Sigmoid colon (tissue), 7 donors: ENCODE measurements around the gene MACROD2. TPM values are rescaled to one million over a fixed set of nuclear protein-coding genes. Genes with fewer than 3 reads are reported as not detected.
A peak's percentile ranks its signal among the peaks of the same experiment; 100 is the strongest.

Experiments used
- DNase-seq: peaks from one replicate; pipeline ENCODE4 v3.0.0-alpha.2; 2019
- H3K27ac ChIP-seq, 4 donors: fragments of 200-600 bp; sonication (generic); one replicate each; pipeline ENCODE4 v1.5.1; 2016 to 2019; ENCODE audit warnings: mild to moderate bottlenecking in 1 of 4
- H3K27me3 ChIP-seq, 3 donors: fragments of 200-600 bp; sonication (generic); one replicate each; pipeline ENCODE4 v1.5.1; 2019; ENCODE audit warnings: mild to moderate bottlenecking in 1 of 3
- H3K36me3 ChIP-seq, 4 donors: fragments of 200-600 bp; sonication (generic); one replicate each; pipeline ENCODE4 v1.5.1; 2016 to 2019
- H3K4me1 ChIP-seq, 4 donors: fragments of 200-600 bp; sonication (generic); one replicate each; pipeline ENCODE4 v1.5.1; 2017 to 2019
- H3K4me3 ChIP-seq, 4 donors: fragments of 200-600 bp; sonication (generic); one replicate each; pipeline ENCODE4 v1.5.1; 2017 to 2019; ENCODE audit warnings: mild to moderate bottlenecking in 2 of 4, moderate library complexity in 1 of 4
- H3K9me3 ChIP-seq, 4 donors: fragments of 200-600 bp in 3 of 4; sonication (generic) in 3 of 4; one replicate each; pipeline versions ENCODE4 v1.5.1 to v1.6.1; 2013 to 2019
- EP300 ChIP-seq, 4 donors: sonication (generic); formaldehyde crosslinking; IDR thresholded peaks; one replicate each; pipeline ENCODE4 v1.6.1; 2017; ENCODE audit warnings: antibody characterized with exemption in 4 of 4
- POLR2A ChIP-seq, 2 donors: fragments of 450-650 bp; IDR thresholded peaks; one replicate each; pipeline ENCODE4 v1.6.1; 2016; ENCODE audit warnings: antibody characterized with exemption in 2 of 2, mild to moderate bottlenecking in 2 of 2, moderate library complexity in 2 of 2
- POLR2AphosphoS5 ChIP-seq, 4 donors: sonication (generic); formaldehyde crosslinking; IDR thresholded peaks; one replicate each; pipeline ENCODE4 v1.6.1; 2017; ENCODE audit warnings: antibody characterized with exemption in 4 of 4
- WGBS, 2 donors: extraction: QIAGEN DNeasy Blood & Tissue Kit; methylation state at CpG; one replicate each; pipeline ENCODE4 v1.1.7; 2013; 5-methylcytosine and 5-hydroxymethylcytosine counted together
- intact Hi-C: fragments of 100-400 bp; cut with DNase I; formaldehyde crosslinking; loops from one replicate; pipeline ENCODE4 v1.15.1; 2023
- polyA plus RNA-seq, 3 donors: library from polyadenylated mRNA; stranded (reverse); fragments of 200-250 nt; gene quantifications; one replicate each; pipeline ENCODE4 v1.2.3, GENCODE V29; 2013
- total RNA-seq, 4 donors: library from RNA; depleted of rRNA; stranded (reverse); fragments of >200 nt; gene quantifications; one replicate each; pipeline ENCODE4 v1.1.0, GENCODE V29; 2016
- TF ChIP-seq, protein P1 (sequence below), 4 experiments: fragments of 450-650 bp in 3 of 4; fragments of 200-600 bp in 1 of 4; IDR thresholded peaks; one replicate each; pipeline ENCODE4 v1.5.1; 2016 to 2019; ENCODE audit warnings: antibody characterized with exemption in 4 of 4, mild to moderate bottlenecking in 3 of 4, moderate library complexity in 2 of 4
- donor health status: healthy with polysubstance abuse.
- donor health status: Bipolar disorder and iron deficiency.
- donor health status: healthy.

Gene MACROD2
- total and polyA plus RNA-seq, 7 donors: 1.2 to 22.4 (median 5.8) TPM

DNA sequence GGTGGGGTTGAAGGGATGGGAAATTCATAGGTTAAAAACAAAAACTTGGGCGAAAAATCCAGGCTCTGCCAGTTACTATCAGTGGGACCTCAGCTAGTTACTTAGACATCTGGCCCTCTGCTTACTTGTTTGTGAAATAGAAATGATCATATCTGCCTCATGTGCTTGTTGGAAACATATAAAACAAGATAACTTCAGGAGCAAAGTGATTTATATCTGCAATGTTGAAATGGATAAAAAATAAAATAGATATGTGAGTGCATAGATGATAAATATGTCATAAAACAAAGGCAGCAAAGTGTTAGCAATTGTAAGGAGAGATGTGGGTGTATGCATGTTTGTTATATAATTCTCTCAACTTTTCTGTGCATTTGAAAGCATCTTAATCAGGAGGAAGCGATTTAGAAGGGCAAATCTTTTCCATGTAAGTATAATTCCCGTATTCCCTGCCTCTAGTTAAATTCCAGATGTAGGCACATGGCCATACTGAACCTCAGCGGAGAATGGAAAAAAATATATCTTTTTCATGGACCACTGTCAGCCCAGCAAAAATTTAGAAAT lies 921.1 kb downstream of the MACROD2 start:
- Histone ChIP-seq H3K27me3 (no peaks in the 10 kb centered on the region), H3K27ac (peak overlapping the region in 3 of 4 donors; percentile 42 to 66 (median 55)), H3K4me1 (peaks cover 0 to 43% (median 33%) of the 10 kb centered on the region in 4 donors), H3K9me3 (no peaks in the 10 kb centered on the region), H3K36me3 (no peaks in the 10 kb centered on the region), H3K4me3 (no peak overlapping the region)
- DNase-seq: no peak
- TF ChIP-seq EP300 (IDR thresholded peaks at IDR 0.05) (no peak), POLR2A (IDR thresholded peaks at IDR 0.05) (no peak), POLR2AphosphoS5 (IDR thresholded peaks at IDR 0.05) (no peak)
- TF ChIP-seq, protein P1, sequence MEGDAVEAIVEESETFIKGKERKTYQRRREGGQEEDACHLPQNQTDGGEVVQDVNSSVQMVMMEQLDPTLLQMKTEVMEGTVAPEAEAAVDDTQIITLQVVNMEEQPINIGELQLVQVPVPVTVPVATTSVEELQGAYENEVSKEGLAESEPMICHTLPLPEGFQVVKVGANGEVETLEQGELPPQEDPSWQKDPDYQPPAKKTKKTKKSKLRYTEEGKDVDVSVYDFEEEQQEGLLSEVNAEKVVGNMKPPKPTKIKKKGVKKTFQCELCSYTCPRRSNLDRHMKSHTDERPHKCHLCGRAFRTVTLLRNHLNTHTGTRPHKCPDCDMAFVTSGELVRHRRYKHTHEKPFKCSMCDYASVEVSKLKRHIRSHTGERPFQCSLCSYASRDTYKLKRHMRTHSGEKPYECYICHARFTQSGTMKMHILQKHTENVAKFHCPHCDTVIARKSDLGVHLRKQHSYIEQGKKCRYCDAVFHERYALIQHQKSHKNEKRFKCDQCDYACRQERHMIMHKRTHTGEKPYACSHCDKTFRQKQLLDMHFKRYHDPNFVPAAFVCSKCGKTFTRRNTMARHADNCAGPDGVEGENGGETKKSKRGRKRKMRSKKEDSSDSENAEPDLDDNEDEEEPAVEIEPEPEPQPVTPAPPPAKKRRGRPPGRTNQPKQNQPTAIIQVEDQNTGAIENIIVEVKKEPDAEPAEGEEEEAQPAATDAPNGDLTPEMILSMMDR (IDR thresholded peaks at IDR 0.05): no peak
- 85 to 88% methylated on average over 4 of the region's 4 CpGs for WGBS, 2 donors
- intact Hi-C loops: loop anchor here (10.0 kb wide), 1 partner anchor 728 kb away; no protein-coding TSS in a partner anchor

DNA sequence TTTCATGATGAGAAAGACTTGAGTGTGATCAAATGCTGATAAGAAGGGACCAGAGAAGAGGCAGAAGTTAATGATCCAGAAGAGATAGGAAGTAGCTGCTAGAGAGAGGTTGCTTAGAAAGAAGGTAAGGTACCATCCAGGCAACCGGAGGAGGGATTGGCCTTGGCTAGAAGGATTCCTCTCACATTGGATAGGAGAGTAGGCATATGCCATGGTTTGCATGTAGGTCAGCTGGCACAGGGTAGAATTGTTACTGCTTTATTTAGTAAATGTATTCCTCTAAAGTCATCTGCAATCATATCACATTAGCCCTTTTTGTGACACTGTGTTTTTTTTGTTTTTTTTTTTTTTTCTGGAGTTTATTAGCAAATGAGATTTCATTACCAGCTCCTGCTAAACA lies 923.0 kb downstream of the MACROD2 start:
- WGBS, 2 donors: 98 to 100% methylated on average over 1 of the region's 1 CpG
- intact Hi-C loops: loop anchor here (10.0 kb wide), 1 partner anchor 727 kb away; no protein-coding TSS in a partner anchor
- Histone ChIP-seq H3K4me3 (no peak overlapping the region), H3K27ac (no peak overlapping the region), H3K4me1 (peaks cover 0 to 47% (median 35%) of the 10 kb centered on the region in 4 donors), H3K9me3 (no peaks in the 10 kb centered on the region), H3K27me3 (no peaks in the 10 kb centered on the region), H3K36me3 (no peaks in the 10 kb centered on the region)
- no peak for DNase-seq
- TF ChIP-seq POLR2AphosphoS5 (IDR thresholded peaks at IDR 0.05): no peak
- no peak for TF ChIP-seq EP300 (IDR thresholded peaks at IDR 0.05)
- TF ChIP-seq, protein P1 (IDR thresholded peaks at IDR 0.05): no peak
- no peak for TF ChIP-seq POLR2A (IDR thresholded peaks at IDR 0.05)

DNA sequence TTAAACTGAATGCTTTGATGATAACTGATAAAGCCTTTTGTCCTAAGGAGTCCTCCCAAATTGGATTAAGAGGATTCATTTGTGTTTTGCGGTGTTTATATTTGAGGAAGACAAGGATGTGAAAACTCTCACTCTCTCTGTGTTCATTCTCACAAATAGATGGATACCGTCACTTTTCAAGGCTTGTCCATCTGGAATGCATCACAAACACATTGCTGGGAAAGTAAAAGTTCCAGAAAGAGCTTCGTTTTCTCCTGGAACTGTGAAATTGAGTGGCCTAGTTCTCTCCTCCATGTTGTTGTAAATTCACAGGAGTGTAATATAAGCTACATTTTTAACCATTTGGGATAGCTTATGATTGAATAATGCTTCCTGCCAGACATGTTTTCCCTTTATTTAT lies 923.7 kb downstream of the MACROD2 start:
- H3K36me3 ChIP-seq: no peaks in the 10 kb centered on the region
- no peaks in the 10 kb centered on the region for H3K27me3 ChIP-seq
- no peaks in the 10 kb centered on the region for H3K9me3 ChIP-seq
- no peak for DNase-seq
- TF ChIP-seq POLR2AphosphoS5 (IDR thresholded peaks at IDR 0.05) (no peak), POLR2A (IDR thresholded peaks at IDR 0.05) (no peak), EP300 (IDR thresholded peaks at IDR 0.05) (no peak)
- TF ChIP-seq, protein P1 (IDR thresholded peaks at IDR 0.05): no peak
- WGBS, 2 donors: 69 to 88% methylated on average over 3 of the region's 3 CpGs
- H3K4me3 ChIP-seq: no peak overlapping the region
- peak overlapping the region in 1 of 4 donors; percentile 21 for H3K27ac ChIP-seq
- peaks cover 0 to 45% (median 35%) of the 10 kb centered on the region in 4 donors for H3K4me1 ChIP-seq
- intact Hi-C loops: loop anchor here (10.0 kb wide), 1 partner anchor 726 kb away; no protein-coding TSS in a partner anchor

DNA sequence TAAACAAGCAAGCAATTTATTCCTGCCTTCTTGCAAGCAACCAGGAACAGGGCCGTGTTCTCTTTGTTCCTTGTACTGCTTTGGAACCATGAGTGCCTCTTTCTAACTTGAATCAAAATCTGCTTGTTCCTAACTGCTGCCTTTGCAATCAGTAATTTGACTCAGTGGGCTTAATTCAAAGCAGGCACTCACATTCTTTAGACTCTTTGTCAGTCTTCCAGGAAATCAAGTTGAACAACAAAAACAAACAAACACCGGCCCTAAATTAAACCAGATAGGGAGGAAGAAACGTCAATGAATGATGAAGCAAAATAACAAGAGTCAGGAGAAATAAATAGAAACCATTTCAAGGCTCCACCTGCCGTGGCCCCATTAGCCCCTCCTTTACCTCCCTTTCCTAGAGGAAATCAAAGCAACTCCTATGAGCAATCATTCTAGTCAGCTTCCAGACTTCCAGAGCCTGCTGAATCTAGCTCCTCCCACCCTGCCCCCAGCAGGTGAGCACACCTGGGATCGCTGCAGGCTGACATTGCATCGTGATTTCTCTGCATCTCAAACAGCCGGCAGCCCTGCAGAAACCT lies 924.3 kb downstream of the MACROD2 start:
- Histone ChIP-seq H3K27ac (peak overlapping the region in 1 of 4 donors; percentile 21), H3K27me3 (no peaks in the 10 kb centered on the region), H3K4me3 (no peak overlapping the region), H3K36me3 (no peaks in the 10 kb centered on the region), H3K9me3 (no peaks in the 10 kb centered on the region), H3K4me1 (peaks cover 0 to 39% (median 33%) of the 10 kb centered on the region in 4 donors)
- no peak for DNase-seq
- intact Hi-C loops: loop anchor here (10.0 kb wide), 1 partner anchor 725 kb away; no protein-coding TSS in a partner anchor
- WGBS, 2 donors: 6 to 21% methylated on average over 7 of the region's 7 CpGs
- TF ChIP-seq, protein P1 (IDR thresholded peaks at IDR 0.05): no peak
- TF ChIP-seq POLR2A (IDR thresholded peaks at IDR 0.05) (no peak), EP300 (IDR thresholded peaks at IDR 0.05) (no peak), POLR2AphosphoS5 (IDR thresholded peaks at IDR 0.05) (no peak)
